H1 (cell line): ENCODE data around the gene TMEM79. TPM values are rescaled to one million over a fixed set of nuclear protein-coding genes. Genes with fewer than 3 reads are reported as not detected.

Experiments used
- BRCA1 ChIP-seq: IDR thresholded peaks from 2 replicates; pipeline ENCODE4 v1.6.1; 2012; ENCODE audit warnings: low read depth, low read length, improper control_type of control experiment
- CEBPB ChIP-seq: IDR thresholded peaks from 2 replicates; pipeline ENCODE4 v1.6.1; 2012; ENCODE audit warnings: low read depth, low read length
- CHD1 ChIP-seq: IDR thresholded peaks from 2 replicates; pipeline ENCODE4 v1.6.1; 2012; ENCODE audit warnings: low read depth, low read length, improper control_type of control experiment
- CREB1 ChIP-seq: IDR thresholded peaks from 2 replicates; pipeline ENCODE4 v1.6.1; 2012; ENCODE audit warnings: inconsistent platforms
- EGR1 ChIP-seq: IDR thresholded peaks from 2 replicates; pipeline ENCODE4 v1.6.1; 2011; ENCODE audit warnings: low read depth, low read length, borderline replicate concordance
- FOSL1 ChIP-seq: IDR thresholded peaks from 2 replicates; pipeline ENCODE4 v1.6.1; 2011; ENCODE audit warnings: mild to moderate bottlenecking, low read depth, low read length, moderate library complexity; ENCODE audit not compliant: insufficient read depth
- PHF8 ChIP-seq: fragments of 200-600 bp; sonication (generic); conservative IDR thresholded peaks from 2 replicates; pipeline ENCODE4 v1.7.1; 2012; ENCODE audit warnings: low read depth, mild to moderate bottlenecking, inconsistent platforms, low read length, moderate library complexity
- RAD21 ChIP-seq, 2 experiments: IDR thresholded peaks in 1 of 2; conservative IDR thresholded peaks in 1 of 2; 2 replicates each; pipeline ENCODE4 v1.6.1; 2011; ENCODE audit warnings: low read depth in 2 of 2, low read length in 2 of 2, improper control_type of control experiment in 1 of 2, inconsistent platforms in 1 of 2, mild to moderate bottlenecking in 1 of 2, moderate library complexity in 1 of 2
- RXRA ChIP-seq: IDR thresholded peaks from 2 replicates; pipeline ENCODE4 v1.6.1; 2011; ENCODE audit warnings: low read depth, mild to moderate bottlenecking, low read length, moderate library complexity; ENCODE audit not compliant: insufficient read depth
- SP1 ChIP-seq: IDR thresholded peaks from 2 replicates; pipeline ENCODE4 v1.6.1; 2011; ENCODE audit warnings: low read depth, low read length
- TAF7 ChIP-seq: optimal IDR thresholded peaks from 2 replicates; pipeline ENCODE3; 2011; ENCODE audit warnings: low read depth, mild to moderate bottlenecking, inconsistent platforms, low read length, moderate library complexity, borderline replicate concordance
- ZNF274 ChIP-seq: IDR thresholded peaks from 2 replicates; pipeline ENCODE4 v1.7.0; 2012; ENCODE audit warnings: low read length, borderline replicate concordance; ENCODE audit errors: extremely low read depth
- polyA plus RNA-seq, 7 experiments: library from polyadenylated mRNA; depleted of rRNA in 3 of 7; stranded (reverse) in 5 of 7; unstranded in 2 of 7; fragments of >200 nt in 5 of 7; fragments of 200-250 nt in 2 of 7; gene quantifications; 1 replicate in 5 of 7; 2 replicates in 1 of 7; 4 replicates in 1 of 7; pipeline versions ENCODE4 v1.2.1 to v1.2.3, GENCODE V29; 2011 to 2013; ENCODE audit warnings: missing spikeins in 2 of 7, mixed read lengths in 2 of 7
- total RNA-seq: library from RNA; stranded (reverse); fragmentation: NEBNext Ultra II Directional; extraction: Animal tissue kit (Norgen Biotek cat#: 25700); gene quantifications from 2 replicates; pipeline ENCODE4 v1.2.1, GENCODE V29; 2021
- TF ChIP-seq, protein P1 (sequence below): fragments of 300-600 bp; sonication (generic); IDR thresholded peaks from 2 replicates; pipeline ENCODE4 v1.7.1; 2012; ENCODE audit warnings: low read length, moderate library complexity, mild to moderate bottlenecking, inconsistent platforms; ENCODE audit not compliant: insufficient replicate concordance

The TMEM79 gene
- total and polyA plus RNA-seq, 2 of the 8 experiments (the other 6 are each of a cell fraction or from before 2014, with no cell fraction given) = 2.1 to 2.3 TPM

DNA sequence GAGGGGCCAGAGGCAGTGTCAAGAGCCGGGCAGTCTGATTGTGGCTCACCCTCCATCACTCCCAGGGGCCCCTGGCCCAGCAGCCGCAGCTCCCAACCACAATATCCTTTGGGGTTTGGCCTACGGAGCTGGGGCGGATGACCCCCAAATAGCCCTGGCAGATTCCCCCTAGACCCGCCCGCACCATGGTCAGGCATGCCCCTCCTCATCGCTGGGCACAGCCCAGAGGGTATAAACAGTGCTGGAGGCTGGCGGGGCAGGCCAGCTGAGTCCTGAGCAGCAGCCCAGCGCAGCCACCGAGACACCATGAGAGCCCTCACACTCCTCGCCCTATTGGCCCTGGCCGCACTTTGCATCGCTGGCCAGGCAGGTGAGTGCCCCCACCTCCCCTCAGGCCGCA, 42.2 kb upstream of the TMEM79 start, which contains the start of gene BGLAP (continued):
- TF ChIP-seq, protein P1, sequence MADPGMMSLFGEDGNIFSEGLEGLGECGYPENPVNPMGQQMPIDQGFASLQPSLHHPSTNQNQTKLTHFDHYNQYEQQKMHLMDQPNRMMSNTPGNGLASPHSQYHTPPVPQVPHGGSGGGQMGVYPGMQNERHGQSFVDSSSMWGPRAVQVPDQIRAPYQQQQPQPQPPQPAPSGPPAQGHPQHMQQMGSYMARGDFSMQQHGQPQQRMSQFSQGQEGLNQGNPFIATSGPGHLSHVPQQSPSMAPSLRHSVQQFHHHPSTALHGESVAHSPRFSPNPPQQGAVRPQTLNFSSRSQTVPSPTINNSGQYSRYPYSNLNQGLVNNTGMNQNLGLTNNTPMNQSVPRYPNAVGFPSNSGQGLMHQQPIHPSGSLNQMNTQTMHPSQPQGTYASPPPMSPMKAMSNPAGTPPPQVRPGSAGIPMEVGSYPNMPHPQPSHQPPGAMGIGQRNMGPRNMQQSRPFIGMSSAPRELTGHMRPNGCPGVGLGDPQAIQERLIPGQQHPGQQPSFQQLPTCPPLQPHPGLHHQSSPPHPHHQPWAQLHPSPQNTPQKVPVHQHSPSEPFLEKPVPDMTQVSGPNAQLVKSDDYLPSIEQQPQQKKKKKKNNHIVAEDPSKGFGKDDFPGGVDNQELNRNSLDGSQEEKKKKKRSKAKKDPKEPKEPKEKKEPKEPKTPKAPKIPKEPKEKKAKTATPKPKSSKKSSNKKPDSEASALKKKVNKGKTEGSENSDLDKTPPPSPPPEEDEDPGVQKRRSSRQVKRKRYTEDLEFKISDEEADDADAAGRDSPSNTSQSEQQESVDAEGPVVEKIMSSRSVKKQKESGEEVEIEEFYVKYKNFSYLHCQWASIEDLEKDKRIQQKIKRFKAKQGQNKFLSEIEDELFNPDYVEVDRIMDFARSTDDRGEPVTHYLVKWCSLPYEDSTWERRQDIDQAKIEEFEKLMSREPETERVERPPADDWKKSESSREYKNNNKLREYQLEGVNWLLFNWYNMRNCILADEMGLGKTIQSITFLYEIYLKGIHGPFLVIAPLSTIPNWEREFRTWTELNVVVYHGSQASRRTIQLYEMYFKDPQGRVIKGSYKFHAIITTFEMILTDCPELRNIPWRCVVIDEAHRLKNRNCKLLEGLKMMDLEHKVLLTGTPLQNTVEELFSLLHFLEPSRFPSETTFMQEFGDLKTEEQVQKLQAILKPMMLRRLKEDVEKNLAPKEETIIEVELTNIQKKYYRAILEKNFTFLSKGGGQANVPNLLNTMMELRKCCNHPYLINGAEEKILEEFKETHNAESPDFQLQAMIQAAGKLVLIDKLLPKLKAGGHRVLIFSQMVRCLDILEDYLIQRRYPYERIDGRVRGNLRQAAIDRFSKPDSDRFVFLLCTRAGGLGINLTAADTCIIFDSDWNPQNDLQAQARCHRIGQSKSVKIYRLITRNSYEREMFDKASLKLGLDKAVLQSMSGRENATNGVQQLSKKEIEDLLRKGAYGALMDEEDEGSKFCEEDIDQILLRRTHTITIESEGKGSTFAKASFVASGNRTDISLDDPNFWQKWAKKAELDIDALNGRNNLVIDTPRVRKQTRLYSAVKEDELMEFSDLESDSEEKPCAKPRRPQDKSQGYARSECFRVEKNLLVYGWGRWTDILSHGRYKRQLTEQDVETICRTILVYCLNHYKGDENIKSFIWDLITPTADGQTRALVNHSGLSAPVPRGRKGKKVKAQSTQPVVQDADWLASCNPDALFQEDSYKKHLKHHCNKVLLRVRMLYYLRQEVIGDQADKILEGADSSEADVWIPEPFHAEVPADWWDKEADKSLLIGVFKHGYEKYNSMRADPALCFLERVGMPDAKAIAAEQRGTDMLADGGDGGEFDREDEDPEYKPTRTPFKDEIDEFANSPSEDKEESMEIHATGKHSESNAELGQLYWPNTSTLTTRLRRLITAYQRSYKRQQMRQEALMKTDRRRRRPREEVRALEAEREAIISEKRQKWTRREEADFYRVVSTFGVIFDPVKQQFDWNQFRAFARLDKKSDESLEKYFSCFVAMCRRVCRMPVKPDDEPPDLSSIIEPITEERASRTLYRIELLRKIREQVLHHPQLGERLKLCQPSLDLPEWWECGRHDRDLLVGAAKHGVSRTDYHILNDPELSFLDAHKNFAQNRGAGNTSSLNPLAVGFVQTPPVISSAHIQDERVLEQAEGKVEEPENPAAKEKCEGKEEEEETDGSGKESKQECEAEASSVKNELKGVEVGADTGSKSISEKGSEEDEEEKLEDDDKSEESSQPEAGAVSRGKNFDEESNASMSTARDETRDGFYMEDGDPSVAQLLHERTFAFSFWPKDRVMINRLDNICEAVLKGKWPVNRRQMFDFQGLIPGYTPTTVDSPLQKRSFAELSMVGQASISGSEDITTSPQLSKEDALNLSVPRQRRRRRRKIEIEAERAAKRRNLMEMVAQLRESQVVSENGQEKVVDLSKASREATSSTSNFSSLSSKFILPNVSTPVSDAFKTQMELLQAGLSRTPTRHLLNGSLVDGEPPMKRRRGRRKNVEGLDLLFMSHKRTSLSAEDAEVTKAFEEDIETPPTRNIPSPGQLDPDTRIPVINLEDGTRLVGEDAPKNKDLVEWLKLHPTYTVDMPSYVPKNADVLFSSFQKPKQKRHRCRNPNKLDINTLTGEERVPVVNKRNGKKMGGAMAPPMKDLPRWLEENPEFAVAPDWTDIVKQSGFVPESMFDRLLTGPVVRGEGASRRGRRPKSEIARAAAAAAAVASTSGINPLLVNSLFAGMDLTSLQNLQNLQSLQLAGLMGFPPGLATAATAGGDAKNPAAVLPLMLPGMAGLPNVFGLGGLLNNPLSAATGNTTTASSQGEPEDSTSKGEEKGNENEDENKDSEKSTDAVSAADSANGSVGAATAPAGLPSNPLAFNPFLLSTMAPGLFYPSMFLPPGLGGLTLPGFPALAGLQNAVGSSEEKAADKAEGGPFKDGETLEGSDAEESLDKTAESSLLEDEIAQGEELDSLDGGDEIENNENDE = no peak
- TF ChIP-seq EGR1 (no peak), CEBPB (no peak), RAD21 (IDR thresholded peaks at IDR 0.05 in 1 of 2, conservative IDR thresholded peaks at IDR 0.05 in 1 of 2; ENCODE audit: low read depth in 2 of 2, low read length in 2 of 2) (no peak), CHD1 (no peak), PHF8 (no peak), FOSL1 (no peak), TAF7 (no peak), CREB1 (no peak), SP1 (no peak), ZNF274 (no peak), RXRA (no peak), BRCA1 (no peak)
